H1 (cell line): ENCODE measurements around the gene PFKP. TPM values are rescaled to one million over a fixed set of nuclear protein-coding genes. Genes with fewer than 3 reads are reported as not detected.

ENCODE experiments used
- CTCF ChIA-PET: fragments of 300-600 bp; sonication (Branson Sonifier 250); formaldehyde crosslinking; loops from one replicate; lab custom pipeline; 2021; ENCODE audit not compliant: partially characterized antibody; lab: Charles Lee
- POLR2A ChIA-PET: fragments of 300-600 bp; sonication (Branson Sonifier 250); formaldehyde crosslinking; loops from one replicate; lab custom pipeline; 2021; ENCODE audit warnings: inconsistent platforms; ENCODE audit not compliant: partially characterized antibody; lab: Charles Lee
- DNase-seq, 2 experiments: peaks; one replicate each; pipeline versions ENCODE4 v3.0.0 to v3.0.0-alpha.2; 2010 to 2022; ENCODE audit warnings: low spot score in 2 of 2, low read depth in 1 of 2, mixed read lengths in 1 of 2
- FAIRE-seq: peaks from 2 replicates; lab custom pipeline; 2011; peaks lifted over from hg19 to GRCh38; lab: Jason Lieb, UNC
- H2AFZ ChIP-seq: 2 replicates; pipeline ENCODE4 v1.8.1; 2012; ENCODE audit warnings: low read length, inconsistent platforms
- H2AK5ac ChIP-seq: 2 replicates; pipeline ENCODE4 v1.6.1; 2013; ENCODE audit warnings: low read depth, low read length
- H2BK120ac ChIP-seq: replicated peaks from 2 replicates; pipeline ENCODE3; 2013; ENCODE audit warnings: low read depth, low read length, inconsistent platforms
- H2BK12ac ChIP-seq: 2 replicates; pipeline ENCODE4 v1.6.1; 2013; ENCODE audit warnings: low read depth, low read length
- H2BK15ac ChIP-seq: 2 replicates; pipeline ENCODE4 v1.6.1; 2013; ENCODE audit warnings: low read length
- H2BK20ac ChIP-seq: 2 replicates; pipeline ENCODE4 v1.6.1; 2013; ENCODE audit warnings: low read length
- H2BK5ac ChIP-seq: 2 replicates; pipeline ENCODE4 v1.6.1; 2013; ENCODE audit warnings: low read depth, low read length
- H3K14ac ChIP-seq: 2 replicates; pipeline ENCODE4 v1.6.1; 2013; ENCODE audit warnings: inconsistent platforms; ENCODE audit not compliant: insufficient read length
- H3K18ac ChIP-seq: 2 replicates; pipeline ENCODE4 v1.6.1; 2013; ENCODE audit warnings: low read length; ENCODE audit errors: extremely low read depth
- H3K23ac ChIP-seq: 2 replicates; pipeline ENCODE4 v1.6.1; 2013; ENCODE audit warnings: inconsistent platforms; ENCODE audit not compliant: insufficient read length
- H3K23me2 ChIP-seq: 2 replicates; pipeline ENCODE4 v1.6.1; 2013; ENCODE audit warnings: low read depth, low read length
- H3K27ac ChIP-seq: 2 replicates; pipeline ENCODE4 v1.6.1; 2011; ENCODE audit warnings: low read depth, low read length, inconsistent platforms
- H3K27me3 ChIP-seq, 4 experiments: replicated peaks in 1 of 4; 1 replicate in 1 of 4; 2 replicates in 3 of 4; pipeline versions ENCODE4 v1.6.1 to v1.8.1; 2011 to 2013; ENCODE audit warnings: low read length in 3 of 4, mild to moderate bottlenecking in 3 of 4, inconsistent platforms in 2 of 4, mixed read lengths in 2 of 4, moderate library complexity in 1 of 4; ENCODE audit not compliant: control insufficient read depth in 3 of 4, insufficient read depth in 3 of 4; ENCODE audit errors: extremely low read depth in 1 of 4
- H3K36me3 ChIP-seq, 4 experiments: 2 replicates each; pipeline versions ENCODE4 v1.6.1 to v1.8.1; 2011 to 2013; ENCODE audit warnings: mild to moderate bottlenecking in 4 of 4, low read length in 3 of 4, moderate library complexity in 2 of 4, control low read depth in 1 of 4, inconsistent platforms in 1 of 4; ENCODE audit not compliant: insufficient read depth in 4 of 4, control insufficient read depth in 2 of 4
- H3K4ac ChIP-seq: replicated peaks from 2 replicates; pipeline ENCODE3; 2013; ENCODE audit warnings: low read length, low read depth, mixed read lengths, inconsistent platforms; ENCODE audit not compliant: insufficient read length
- H3K4me1 ChIP-seq, 4 experiments: replicated peaks in 1 of 4; 1 replicate in 1 of 4; 2 replicates in 3 of 4; pipeline versions ENCODE4 v1.6.1 to v1.8.1; 2011 to 2013; ENCODE audit warnings: low read length in 3 of 4, inconsistent platforms in 2 of 4, mixed read lengths in 1 of 4; ENCODE audit not compliant: insufficient read depth in 4 of 4, control insufficient read depth in 3 of 4
- H3K4me2 ChIP-seq, 2 experiments: 2 replicates each; pipeline versions ENCODE4 v1.6.1 to v1.8.1; 2011 to 2013; ENCODE audit warnings: low read depth in 2 of 2, low read length in 2 of 2, control low read depth in 1 of 2, inconsistent platforms in 1 of 2, mild to moderate bottlenecking in 1 of 2; ENCODE audit not compliant: insufficient read depth in 1 of 2
- H3K4me3 ChIP-seq, 4 experiments: fragments of 200-600, 300-600 bp in 1 of 4; sonication (generic), shearing (Covaris generic), sonication (Bioruptor Twin) in 1 of 4; 2 replicates each; pipeline versions ENCODE4 v1.5.1 to v1.8.1; 2011 to 2016; ENCODE audit warnings: low read length in 4 of 4, low read depth in 3 of 4, control low read depth in 2 of 4, inconsistent platforms in 2 of 4, mild to moderate bottlenecking in 2 of 4, mixed read lengths in 1 of 4, moderate library complexity in 1 of 4; ENCODE audit not compliant: insufficient read depth in 2 of 4; ENCODE audit errors: extremely low read depth in 1 of 4
- H3K56ac ChIP-seq: replicated peaks from 2 replicates; pipeline ENCODE3; 2013; ENCODE audit warnings: low read depth, mild to moderate bottlenecking, mixed read lengths, low read length, inconsistent platforms; ENCODE audit not compliant: insufficient read length
- H3K79me1 ChIP-seq: 2 replicates; pipeline ENCODE4 v1.6.1; 2013; ENCODE audit warnings: low read depth, low read length, control low read depth
- H3K79me2 ChIP-seq, 2 experiments: 2 replicates each; pipeline versions ENCODE4 v1.6.1 to v1.8.1; 2012 to 2013; ENCODE audit warnings: low read length in 2 of 2, mild to moderate bottlenecking in 2 of 2, inconsistent platforms in 1 of 2; ENCODE audit not compliant: insufficient read depth in 2 of 2, control insufficient read depth in 1 of 2
- H3K9ac ChIP-seq, 4 experiments: replicated peaks in 1 of 4; 1 replicate in 1 of 4; 2 replicates in 3 of 4; pipeline versions ENCODE4 v1.6.1 to v1.8.1; 2011 to 2013; ENCODE audit warnings: low read depth in 3 of 4, low read length in 3 of 4, control low read depth in 2 of 4, mild to moderate bottlenecking in 2 of 4, moderate library complexity in 2 of 4, inconsistent platforms in 1 of 4; ENCODE audit errors: extremely low read depth in 1 of 4
- H3K9me3 ChIP-seq, 2 experiments: 2 replicates each; pipeline versions ENCODE4 v1.6.1 to v1.8.1; 2012 to 2013; ENCODE audit warnings: mild to moderate bottlenecking in 2 of 2, moderate library complexity in 2 of 2, control low read depth in 1 of 2, inconsistent platforms in 1 of 2, low read depth in 1 of 2, low read length in 1 of 2, mixed read lengths in 1 of 2; ENCODE audit not compliant: insufficient read depth in 2 of 2
- H4K20me1 ChIP-seq, 2 experiments: replicated peaks in 1 of 2; 2 replicates each; pipeline versions ENCODE3 to v1.8.1; 2011 to 2013; ENCODE audit warnings: inconsistent platforms in 2 of 2, low read length in 2 of 2, mild to moderate bottlenecking in 1 of 2; ENCODE audit not compliant: insufficient read depth in 2 of 2, control insufficient read depth in 1 of 2
- H4K5ac ChIP-seq: 2 replicates; pipeline ENCODE4 v1.6.1; 2013; ENCODE audit warnings: low read length, low read depth, mixed read lengths, inconsistent platforms; ENCODE audit not compliant: insufficient read length
- H4K8ac ChIP-seq: 2 replicates; pipeline ENCODE4 v1.8.0; 2013; ENCODE audit warnings: mild to moderate bottlenecking, moderate library complexity, low read length, inconsistent platforms; ENCODE audit not compliant: insufficient read depth; ENCODE audit errors: extremely low read depth
- H4K91ac ChIP-seq: replicated peaks from 2 replicates; pipeline ENCODE3; 2013; ENCODE audit warnings: low read length, mixed read lengths, inconsistent platforms; ENCODE audit not compliant: insufficient read length
- BACH1 ChIP-seq: IDR thresholded peaks from 2 replicates; pipeline ENCODE4 v1.6.1; 2012; ENCODE audit warnings: low read length, improper control_type of control experiment
- KDM1A ChIP-seq: fragments of 200-600, 300-600 bp; sonication (generic); IDR thresholded peaks from 2 replicates; pipeline ENCODE4 v1.7.1; 2016; ENCODE audit warnings: mild to moderate bottlenecking, low read length, borderline replicate concordance
- POLR2AphosphoS5 ChIP-seq: IDR thresholded peaks from 2 replicates; pipeline ENCODE4 v1.6.1; 2011; ENCODE audit warnings: low read depth, low read length
- ZNF274 ChIP-seq: IDR thresholded peaks from 2 replicates; pipeline ENCODE4 v1.7.0; 2012; ENCODE audit warnings: low read length, borderline replicate concordance; ENCODE audit errors: extremely low read depth
- WGBS, 2 experiments: shearing (Covaris generic) in 1 of 2; methylation state at CpG; one replicate each; pipeline versions ENCODE4 v1.1.6 to v1.1.7; 2013 to 2015; ENCODE audit warnings: low lambda C conversion rate in 2 of 2, mixed read lengths in 2 of 2, inconsistent platforms in 1 of 2, low coverage in 1 of 2, missing lambda C conversion rate in 1 of 2; ENCODE audit not compliant: insufficient replicate concordance in 2 of 2, insufficient coverage in 1 of 2, insufficient read length in 1 of 2; ENCODE audit errors: extremely low coverage in 1 of 2, missing lambda C conversion rate in 1 of 2; 5-methylcytosine and 5-hydroxymethylcytosine counted together
- polyA plus RNA-seq, 7 experiments: library from polyadenylated mRNA; depleted of rRNA in 3 of 7; stranded (reverse) in 5 of 7; unstranded in 2 of 7; fragments of >200 nt in 5 of 7; fragments of 200-250 nt in 2 of 7; gene quantifications; 1 replicate in 5 of 7; 2 replicates in 1 of 7; 4 replicates in 1 of 7; pipeline versions ENCODE4 v1.2.1 to v1.2.3, GENCODE V29; 2011 to 2013; ENCODE audit warnings: missing spikeins in 2 of 7, mixed read lengths in 2 of 7
- total RNA-seq: library from RNA; stranded (reverse); fragmentation: NEBNext Ultra II Directional; extraction: Animal tissue kit (Norgen Biotek cat#: 25700); gene quantifications from 2 replicates; pipeline ENCODE4 v1.2.1, GENCODE V29; 2021

The PFKP gene
- total and polyA plus RNA-seq, 2 of the 8 experiments (the other 6 are each of a cell fraction or from before 2014, with no cell fraction given): 51.2 to 128 TPM

- H2BK12ac ChIP-seq: no peak overlapping the region
- H4K8ac ChIP-seq: no peak overlapping the region
- H3K23me2 ChIP-seq: no peaks in the 10 kb centered on the region
- CTCF ChIA-PET: interaction anchor here (0.8 to 7.5 kb wide), 5 partner anchors 11 to 51 kb away, joined by 3 to 47 read pairs (median 4); no protein-coding TSS in a partner anchor
- H3K27me3 ChIP-seq: no peaks in the 10 kb centered on the region
- no peak for DNase-seq
- H3K56ac ChIP-seq: no peak overlapping the region
- no peak overlapping the region for H3K4me2 ChIP-seq
- H3K23ac ChIP-seq: no peak overlapping the region
- H4K91ac ChIP-seq: no peak overlapping the region
- no peak overlapping the region for H2BK20ac ChIP-seq
- TF ChIP-seq POLR2AphosphoS5 (peak; percentile 44; the same call in 1 of the 2 replicates), BACH1 (no peak), KDM1A (no peak), ZNF274 (no peak)
- TF ChIP-seq, all 59 proteins: peak for 1
- no peaks in the 10 kb centered on the region for H3K4me1 ChIP-seq
- H3K79me1 ChIP-seq: no peaks in the 10 kb centered on the region
- no peak overlapping the region for H2AFZ ChIP-seq
- 93% methylated on average over 41 of the region's 41 CpGs; no CpG with 5 or more reads in 1 of the 2 experiments for WGBS, 2 experiments
- no peaks in the 10 kb centered on the region for H3K79me2 ChIP-seq
- H3K18ac ChIP-seq: no peak overlapping the region
- H3K36me3 ChIP-seq: peaks cover 15 to 75% (median 50%) of the 10 kb centered on the region in 4 experiments
- no peaks in the 10 kb centered on the region for H3K9me3 ChIP-seq
- no peak overlapping the region for H3K14ac ChIP-seq
- peaks cover 2 to 5% of the 10 kb centered on the region in 2 experiments for H4K20me1 ChIP-seq
- no peak overlapping the region for H2AK5ac ChIP-seq
- no peak overlapping the region for H2BK15ac ChIP-seq
- H3K4me3 ChIP-seq: no peak overlapping the region
- no peak overlapping the region for H2BK5ac ChIP-seq
- no peak for FAIRE-seq
- no peak overlapping the region for H3K27ac ChIP-seq
- H4K5ac ChIP-seq: no peak overlapping the region
- H2BK120ac ChIP-seq: no peak overlapping the region
- no peak overlapping the region for H3K9ac ChIP-seq
- POLR2A ChIA-PET: interaction anchor here (1.0 to 1.9 kb wide), 4 partner anchors 8 to 17 kb away, joined by 3 to 7 read pairs (median 5); no protein-coding TSS in a partner anchor
- no peak overlapping the region for H3K4ac ChIP-seq
These were observed 70.8 kb downstream of the PFKP start for GRCh38 chr10:3137958-3138726.
